HG03469 (cell line): ENCODE data around the gene HTT-AS.
"Not testable (repeated sequence)": the region's sequence is repeated elsewhere in the genome, so short reads cannot be mapped to it uniquely, and the experiment has no call there.

Experiments used
- ATAC-seq: cut with Tn5 transposase; IDR thresholded peaks from one replicate; pipeline ENCODE4 v1.9.1; 2021; ENCODE audit warnings: mild to moderate bottlenecking, moderate library complexity, moderate number of reproducible peaks; ENCODE audit not compliant: unreplicated experiment

Gene HTT-AS

DNA sequence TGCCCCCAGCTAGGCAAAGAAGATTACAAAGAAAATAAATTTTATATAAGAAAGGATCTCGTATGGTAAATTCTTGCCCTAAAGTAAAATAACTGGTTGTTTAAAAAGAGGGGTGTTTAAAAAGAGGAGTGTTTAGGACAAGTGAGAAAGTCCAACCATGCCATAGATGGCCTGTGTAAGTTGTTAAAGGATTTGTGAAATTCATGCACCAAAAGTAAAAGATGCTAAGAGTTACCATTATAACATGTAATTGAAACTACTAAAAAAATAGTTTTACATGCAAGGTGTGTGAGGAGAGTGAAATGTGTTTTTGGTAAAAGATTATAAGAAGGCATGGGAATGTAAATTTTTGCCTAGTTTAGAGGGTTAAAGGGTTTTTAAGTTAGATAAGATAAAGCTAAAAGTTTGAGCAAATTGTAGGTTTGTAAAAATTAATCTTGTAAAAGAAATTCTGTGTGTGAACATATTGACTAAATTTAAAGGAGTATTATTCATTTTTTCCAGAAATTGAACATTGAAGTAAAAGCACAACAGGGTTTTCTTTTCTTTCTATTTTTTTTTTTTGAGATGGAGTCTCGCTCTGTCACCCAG lies 20.1 kb downstream of the HTT-AS start:
- no peak for ATAC-seq

DNA sequence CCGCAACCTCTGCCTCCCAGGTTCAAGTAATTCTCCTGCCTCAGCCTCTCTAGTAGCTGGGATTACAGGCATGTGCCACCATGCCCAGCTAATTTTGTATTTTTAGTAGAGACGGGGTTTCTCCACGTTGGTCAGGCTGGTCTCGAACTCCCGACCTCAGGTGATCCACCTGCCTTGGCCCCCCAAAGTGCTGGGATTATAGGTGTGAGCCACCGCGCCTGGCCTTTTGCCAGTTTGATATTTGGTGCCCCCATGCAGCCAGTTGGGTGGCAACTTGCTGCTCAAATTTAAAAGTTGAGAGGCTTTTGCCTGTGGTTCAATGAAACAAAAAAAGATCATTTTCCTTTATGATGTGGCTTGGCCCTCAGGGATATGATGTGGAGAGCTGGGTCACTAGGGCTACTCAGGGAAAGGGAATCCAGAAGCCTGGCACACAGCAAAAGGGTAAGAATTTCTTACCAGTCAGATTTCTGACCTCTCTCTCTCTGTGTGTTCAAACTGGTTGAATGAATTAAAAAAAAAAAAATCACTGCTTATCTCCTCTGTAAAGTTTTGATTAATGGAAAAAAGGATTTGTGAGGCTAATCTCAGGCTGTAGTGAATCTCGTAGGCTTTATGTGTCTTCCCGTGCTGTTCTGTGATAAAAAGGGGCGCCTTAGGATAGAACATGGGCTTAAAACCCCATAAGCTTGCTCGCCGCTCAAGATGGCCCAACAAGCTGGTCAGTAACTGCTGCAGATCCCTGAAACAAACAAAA lies 23.0 kb downstream of the HTT-AS start:
- not testable (repeated sequence) for ATAC-seq

DNA sequence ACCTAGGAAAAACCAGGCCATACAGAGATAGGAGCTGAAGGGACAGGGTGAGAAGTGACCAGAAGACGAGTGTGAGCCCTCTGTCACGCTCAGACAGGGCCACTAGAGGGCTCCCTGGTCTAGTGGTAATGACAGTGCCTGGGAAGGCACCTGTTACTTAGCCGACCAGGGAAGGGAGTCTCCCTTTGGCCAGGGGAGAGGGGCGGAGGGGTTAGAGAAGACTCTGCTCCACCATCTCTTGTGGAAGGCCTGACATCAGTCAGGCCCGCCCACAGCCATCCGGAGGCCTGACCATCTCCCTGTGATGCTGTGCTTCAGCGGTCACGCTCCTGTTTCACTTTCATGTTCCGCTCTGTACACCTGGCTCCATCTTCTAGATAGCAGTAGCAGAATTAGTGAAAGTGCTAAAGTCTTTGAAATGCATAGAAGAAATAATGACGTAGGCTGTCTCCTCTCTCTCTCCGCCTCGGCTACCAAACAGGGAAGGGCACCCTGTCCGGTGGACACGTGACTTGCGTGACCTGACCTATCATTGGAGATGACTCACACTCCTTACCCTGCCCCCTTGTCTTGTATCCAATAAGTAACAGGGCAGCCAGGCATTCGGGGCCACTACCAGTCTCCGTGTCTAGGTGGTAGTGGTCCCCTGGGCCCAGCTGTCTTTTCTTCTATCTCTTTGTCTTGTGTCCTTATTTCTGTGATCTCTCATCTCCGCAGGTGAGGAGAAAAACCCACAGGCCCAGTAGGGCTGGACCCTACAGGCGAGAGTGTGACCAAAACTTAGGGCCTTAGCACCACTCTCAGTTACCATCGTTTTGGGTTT lies 26.7 kb downstream of the HTT-AS start:
- peak; percentile 79 for ATAC-seq

DNA sequence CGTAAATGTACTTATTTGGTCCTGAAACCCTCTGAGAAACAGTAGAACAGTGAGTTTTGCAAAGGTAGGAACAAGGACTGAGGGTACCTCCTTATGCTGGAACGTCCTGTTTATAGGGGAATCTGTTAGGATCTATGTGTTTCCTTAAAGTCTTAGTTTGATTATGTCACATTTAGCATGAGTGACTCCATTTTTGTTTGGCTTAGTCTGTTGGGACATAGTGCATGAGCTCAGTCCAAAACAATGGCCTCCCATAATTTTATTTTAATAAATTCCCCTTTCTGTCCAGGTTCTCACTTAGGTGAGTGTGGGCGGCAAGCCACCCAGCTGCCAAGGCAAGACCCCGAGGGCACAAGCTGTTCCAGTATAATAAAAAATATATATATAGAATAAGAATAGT lies 27.7 kb downstream of the HTT-AS start:
- no peak for ATAC-seq

DNA sequence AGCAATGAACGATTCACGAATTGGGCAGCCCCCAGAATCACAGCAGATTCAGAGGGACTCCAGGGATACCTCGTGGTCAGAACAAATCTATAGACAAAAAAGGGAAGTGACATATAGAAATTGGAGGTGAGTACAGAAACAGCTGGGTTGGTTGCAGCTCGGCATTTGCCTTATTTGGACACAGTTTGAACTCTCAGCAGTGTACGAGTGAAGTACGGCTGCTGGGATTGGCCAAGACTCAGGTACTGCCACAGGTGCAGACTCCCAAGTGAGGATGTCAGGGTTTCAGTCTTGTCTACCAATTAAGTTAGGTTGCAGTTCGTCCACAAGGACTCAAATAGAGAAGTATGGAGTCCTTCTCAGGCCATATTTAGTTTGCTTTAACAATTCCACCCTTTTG lies 28.2 kb downstream of the HTT-AS start:
- no peak for ATAC-seq

- no peak for ATAC-seq
Measured at GRCh38 chr4:3044870-3045819, 29.2 kb downstream of the HTT-AS start.

GRCh38 chr4:3043282-3044020 lies 30.9 kb downstream of the HTT-AS start:
- no peak for ATAC-seq

GRCh38 chr4:3042226-3042625 lies 32.1 kb downstream of the HTT-AS start:
- no peak for ATAC-seq

- ATAC-seq = no peak
Measured at GRCh38 chr4:3041192-3042142, 32.9 kb downstream of the HTT-AS start.

DNA sequence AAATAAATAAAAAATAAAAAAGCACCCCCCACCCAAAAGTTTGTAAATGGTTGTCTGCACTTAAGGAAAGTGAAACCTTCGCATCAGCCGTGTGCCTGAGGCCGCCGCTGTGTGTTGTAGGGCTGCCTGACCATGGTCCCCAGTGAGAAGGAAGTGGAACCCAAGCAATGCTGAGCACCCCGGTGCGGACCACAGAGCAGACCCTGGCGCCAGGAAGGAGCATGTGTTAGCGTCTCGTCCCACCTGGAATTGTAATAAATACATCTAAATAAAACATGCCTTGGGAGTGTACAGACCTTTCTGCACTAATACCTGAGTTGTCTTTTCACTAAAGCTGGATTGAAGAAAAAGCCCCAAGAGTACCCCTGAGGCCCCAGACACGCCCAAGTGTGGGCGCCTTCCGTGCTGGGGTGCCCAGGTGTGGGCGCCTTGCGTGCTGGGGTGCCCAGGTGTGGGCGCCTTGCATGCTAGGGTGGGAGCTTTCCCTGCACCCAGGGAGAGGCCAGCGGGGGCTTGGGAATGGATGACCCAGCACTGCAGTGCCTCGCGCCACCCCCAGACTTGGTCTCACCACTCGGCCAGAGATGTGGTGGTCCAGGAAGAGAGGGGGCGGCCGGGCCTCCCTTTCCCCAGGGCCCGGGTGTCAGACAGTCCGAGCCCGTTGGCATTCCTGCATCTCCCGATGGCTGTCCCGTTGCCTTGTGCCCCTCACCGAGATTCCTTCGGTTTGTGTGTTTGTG lies 33.7 kb downstream of the HTT-AS start:
- no peak for ATAC-seq

DNA sequence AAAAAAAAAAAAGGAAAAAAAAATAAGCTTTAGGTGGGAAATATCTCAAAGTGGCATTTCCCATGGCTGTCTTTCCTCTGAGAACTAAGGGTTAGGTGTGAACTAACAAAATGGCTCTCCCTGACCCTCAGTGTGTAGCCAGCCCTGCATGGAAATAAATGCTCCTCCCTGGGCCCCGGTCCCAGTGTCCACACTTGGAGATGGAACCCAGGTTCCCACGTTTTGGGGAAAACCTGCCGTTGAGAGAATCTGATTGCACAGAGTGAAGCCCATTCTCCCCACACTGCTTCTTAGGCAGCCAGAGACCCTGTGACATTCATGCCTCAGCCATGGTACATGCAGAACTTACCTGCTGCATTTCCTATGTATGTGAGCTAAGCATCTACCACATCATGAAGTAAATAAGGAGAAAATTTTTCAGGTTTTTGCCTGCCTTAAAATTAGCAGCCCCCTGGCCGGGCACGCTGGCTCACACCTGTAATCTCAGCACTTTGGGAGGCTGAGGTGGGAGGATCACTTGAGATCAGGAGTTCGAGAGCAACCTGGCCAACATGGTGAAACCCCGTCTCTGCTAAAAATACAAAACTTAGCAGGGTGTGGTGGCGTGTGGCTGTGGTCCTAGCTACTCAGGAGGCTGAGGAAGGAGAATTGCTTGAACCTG lies 34.5 kb downstream of the HTT-AS start:
- ATAC-seq = no peak

DNA sequence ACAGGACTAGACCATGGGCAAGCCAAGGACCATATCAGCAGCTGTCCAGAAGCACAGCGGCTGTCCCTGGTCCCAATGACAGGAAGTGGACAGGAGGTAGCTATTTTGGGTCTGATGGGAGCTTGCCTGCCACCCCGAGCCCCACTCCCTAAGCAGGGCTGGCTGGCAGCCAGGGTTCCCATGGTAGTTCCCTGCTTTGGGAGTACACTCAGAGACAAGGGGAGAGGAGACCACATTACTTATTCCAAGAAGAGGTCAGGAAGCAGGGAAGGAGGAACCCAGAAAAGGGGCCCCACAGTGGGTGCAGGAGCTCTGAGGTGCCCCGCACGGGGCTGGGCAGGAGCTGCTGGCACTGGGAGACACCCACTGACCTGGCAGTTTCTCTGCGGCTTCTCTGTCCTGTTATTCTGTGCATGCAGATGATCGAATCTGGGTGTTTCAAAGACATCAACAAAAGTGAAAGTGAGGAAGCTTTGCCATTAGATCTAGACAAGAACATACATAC lies 36.3 kb downstream of the HTT-AS start:
- no peak for ATAC-seq

DNA sequence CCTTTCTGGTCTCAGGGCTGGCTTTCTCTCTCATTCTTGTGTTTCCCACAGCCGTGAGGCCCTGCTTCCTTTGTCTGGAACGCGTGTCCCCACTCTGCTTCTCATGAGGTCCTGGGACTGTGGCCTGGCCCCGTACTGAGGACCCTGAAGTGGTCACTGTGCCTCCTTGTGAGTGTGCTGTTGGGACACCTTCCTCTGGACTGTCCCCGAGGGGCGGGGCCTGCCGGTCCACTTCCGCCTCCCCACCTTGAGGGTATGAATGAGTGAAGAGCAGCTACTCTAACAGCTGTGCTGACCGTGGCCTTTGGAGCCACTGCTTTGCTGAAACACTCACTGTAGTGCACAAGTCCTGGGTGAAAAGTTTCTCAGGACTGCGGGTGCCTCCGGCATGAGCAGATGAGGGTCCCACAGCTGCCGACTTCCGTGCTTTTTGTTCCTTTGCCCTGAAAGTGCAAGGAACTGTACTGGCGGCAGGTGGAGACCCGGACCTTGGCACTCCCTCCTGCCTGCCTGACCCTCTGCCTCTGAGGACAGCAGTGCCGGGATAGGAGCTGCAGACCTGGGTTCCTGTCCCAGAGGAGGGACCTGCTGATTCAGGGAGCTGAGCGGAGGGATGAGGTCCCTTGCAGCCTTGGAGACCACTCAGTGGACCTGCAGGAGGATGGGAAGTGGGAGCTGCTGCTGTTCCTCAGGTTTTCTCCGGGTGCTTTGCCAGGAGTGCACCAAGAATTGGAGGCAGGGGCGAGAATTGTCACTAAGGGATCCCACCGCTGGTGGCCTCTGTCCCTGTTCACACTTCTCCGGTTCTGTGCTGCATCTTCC lies 38.0 kb downstream of the HTT-AS start:
- no peak for ATAC-seq

GRCh38 chr4:3035674-3036073 lies 38.7 kb downstream of the HTT-AS start:
- no peak for ATAC-seq

- ATAC-seq = no peak
Measured at GRCh38 chr4:3035249-3035648, 39.1 kb downstream of the HTT-AS start.

DNA sequence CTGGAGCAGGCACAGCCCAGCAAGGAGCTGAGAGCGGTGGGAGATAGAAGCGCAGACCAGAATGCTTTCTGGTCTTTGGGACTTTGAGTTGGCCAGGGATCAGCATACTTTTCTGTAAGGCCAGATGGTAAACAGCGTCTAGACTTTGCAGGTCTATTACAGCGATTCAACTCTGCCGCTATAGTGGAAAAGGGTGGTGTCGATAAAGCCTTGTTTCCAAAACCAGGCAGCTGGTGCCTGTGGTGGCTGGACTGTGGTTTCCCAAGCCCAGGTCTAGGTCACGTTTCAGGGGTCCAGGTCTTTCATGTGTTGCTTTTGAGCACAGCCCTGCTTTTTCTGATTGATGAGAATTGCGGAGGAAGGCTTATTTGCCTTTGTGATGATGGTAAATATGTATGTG lies 40.1 kb downstream of the HTT-AS start:
- ATAC-seq = no peak
